Ectodermal cell (in vitro differentiated cells): ENCODE data around the gene HS3ST2.

Experiments used
- H3K27ac ChIP-seq: 2 replicates; pipeline ENCODE4 v1.7.0; 2013; ENCODE audit warnings: mild to moderate bottlenecking, low read depth, low read length; ENCODE audit not compliant: insufficient read depth, poor library complexity, severe bottlenecking
- H3K27me3 ChIP-seq: 2 replicates; pipeline ENCODE4 v1.7.0; 2013; ENCODE audit warnings: mild to moderate bottlenecking, low read length; ENCODE audit not compliant: insufficient read depth, control insufficient read depth, poor library complexity, severe bottlenecking
- H3K36me3 ChIP-seq: one replicate; pipeline ENCODE4 v1.7.0; 2013; ENCODE audit warnings: low read length; ENCODE audit not compliant: control insufficient read depth, insufficient read depth
- H3K4me1 ChIP-seq: one replicate; pipeline ENCODE4 v1.7.0; 2013; ENCODE audit warnings: low read length; ENCODE audit not compliant: control insufficient read depth, insufficient read depth
- H3K4me3 ChIP-seq: 2 replicates; pipeline ENCODE4 v1.7.0; 2013; ENCODE audit warnings: low read depth, low read length, control low read depth; ENCODE audit not compliant: insufficient read depth
- H3K9me3 ChIP-seq: 2 replicates; pipeline ENCODE4 v1.7.0; 2013; ENCODE audit warnings: mild to moderate bottlenecking, low read length, moderate library complexity; ENCODE audit not compliant: control insufficient read depth
- WGBS, 2 experiments: methylation state at CpG; one replicate each; pipeline ENCODE4 v1.1.7; 2013; ENCODE audit warnings: missing lambda C conversion rate in 2 of 2; 5-methylcytosine and 5-hydroxymethylcytosine counted together

HS3ST2 gene

DNA sequence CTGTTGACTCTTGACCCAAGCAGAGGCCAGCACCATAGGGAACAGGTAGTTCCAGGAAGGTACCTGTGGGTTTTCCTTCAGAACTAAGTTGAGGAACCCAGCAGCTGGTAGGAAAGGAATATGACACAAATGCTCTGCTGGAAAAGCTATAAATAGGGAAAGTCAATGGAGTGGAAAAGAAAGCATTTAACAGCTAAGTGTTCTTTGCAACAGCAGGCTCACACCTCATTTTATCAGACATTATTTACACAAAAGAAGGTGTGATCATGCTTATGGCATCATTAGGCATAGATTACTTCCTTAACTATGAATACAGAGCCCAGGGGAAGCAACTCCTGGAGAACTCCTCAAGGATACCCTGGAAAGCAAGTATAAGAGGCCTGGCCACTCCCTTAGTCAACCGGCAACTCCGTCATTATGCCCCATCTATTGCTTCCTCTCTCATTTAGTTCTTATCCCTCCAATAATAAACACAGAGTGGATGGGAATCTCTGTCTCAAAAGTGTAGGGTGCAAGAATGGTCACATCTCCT is 128.1 kb downstream of the HS3ST2 start:
- WGBS, 2 experiments: 89 to 95% methylated on average over 2 of the region's 2 CpGs
- no peak overlapping the region for H3K4me3 ChIP-seq
- H3K9me3 ChIP-seq: no peaks in the 10 kb centered on the region
- H3K27ac ChIP-seq: no peak overlapping the region
- no peaks in the 10 kb centered on the region for H3K27me3 ChIP-seq
- H3K36me3 ChIP-seq: no peaks in the 10 kb centered on the region
- no peaks in the 10 kb centered on the region for H3K4me1 ChIP-seq

GRCh38 chr16:22942811-22943210 is 128.8 kb downstream of the HS3ST2 start:
- Histone ChIP-seq H3K4me1 (no peaks in the 10 kb centered on the region), H3K36me3 (no peaks in the 10 kb centered on the region), H3K27ac (no peak overlapping the region), H3K9me3 (no peaks in the 10 kb centered on the region), H3K4me3 (no peak overlapping the region), H3K27me3 (no peaks in the 10 kb centered on the region)
- 92 to 100% methylated on average over 1 of the region's 1 CpG for WGBS, 2 experiments

GRCh38 chr16:22945361-22945760 is 131.4 kb downstream of the HS3ST2 start:
- H3K9me3 ChIP-seq: no peaks in the 10 kb centered on the region
- no peak overlapping the region for H3K27ac ChIP-seq
- H3K4me3 ChIP-seq: no peak overlapping the region
- no peaks in the 10 kb centered on the region for H3K36me3 ChIP-seq
- WGBS, 2 experiments: 27 to 36% methylated on average over 1 of the region's 1 CpG
- no peaks in the 10 kb centered on the region for H3K27me3 ChIP-seq
- H3K4me1 ChIP-seq: no peaks in the 10 kb centered on the region

DNA sequence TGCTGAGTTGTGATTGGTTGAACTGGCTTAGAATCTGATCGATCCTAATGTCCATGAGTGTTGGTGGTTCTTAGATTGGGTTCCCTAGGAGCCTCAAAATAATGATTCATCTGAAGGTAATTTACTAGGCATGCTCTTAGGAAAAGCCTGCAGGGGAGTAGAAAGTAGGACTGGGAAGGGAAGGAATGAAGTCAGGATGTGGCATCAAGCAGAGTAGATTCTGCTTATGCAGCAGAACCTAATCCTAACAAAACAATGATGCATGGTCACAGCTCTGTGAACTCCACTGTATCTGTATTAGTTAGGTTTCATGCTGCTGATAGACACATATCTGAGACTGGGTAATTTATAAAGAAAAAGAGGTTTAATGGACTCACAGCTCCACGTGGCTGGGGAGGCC is 132.5 kb downstream of the HS3ST2 start:
- no peak overlapping the region for H3K27ac ChIP-seq
- no peaks in the 10 kb centered on the region for H3K9me3 ChIP-seq
- no peak overlapping the region for H3K4me3 ChIP-seq
- no peaks in the 10 kb centered on the region for H3K36me3 ChIP-seq
- H3K27me3 ChIP-seq: no peaks in the 10 kb centered on the region
- WGBS, 2 experiments: 87 to 90% methylated on average over 2 of the region's 2 CpGs
- no peaks in the 10 kb centered on the region for H3K4me1 ChIP-seq

GRCh38 chr16:22948058-22948602 is 134.2 kb downstream of the HS3ST2 start:
- Histone ChIP-seq H3K9me3 (no peaks in the 10 kb centered on the region), H3K36me3 (no peaks in the 10 kb centered on the region), H3K27ac (no peak overlapping the region), H3K27me3 (no peaks in the 10 kb centered on the region), H3K4me3 (no peak overlapping the region), H3K4me1 (no peaks in the 10 kb centered on the region)
- WGBS, 2 experiments: 92% methylated on average over 33 of the region's 33 CpGs

GRCh38 chr16:22948603-22949368 is 134.8 kb downstream of the HS3ST2 start:
- H3K9me3 ChIP-seq: no peaks in the 10 kb centered on the region
- no peak overlapping the region for H3K27ac ChIP-seq
- no peaks in the 10 kb centered on the region for H3K27me3 ChIP-seq
- H3K4me1 ChIP-seq: no peaks in the 10 kb centered on the region
- no peak overlapping the region for H3K4me3 ChIP-seq
- H3K36me3 ChIP-seq: no peaks in the 10 kb centered on the region
- WGBS, 2 experiments: 51% methylated on average over 17 to 18 of the region's 18 CpGs

DNA sequence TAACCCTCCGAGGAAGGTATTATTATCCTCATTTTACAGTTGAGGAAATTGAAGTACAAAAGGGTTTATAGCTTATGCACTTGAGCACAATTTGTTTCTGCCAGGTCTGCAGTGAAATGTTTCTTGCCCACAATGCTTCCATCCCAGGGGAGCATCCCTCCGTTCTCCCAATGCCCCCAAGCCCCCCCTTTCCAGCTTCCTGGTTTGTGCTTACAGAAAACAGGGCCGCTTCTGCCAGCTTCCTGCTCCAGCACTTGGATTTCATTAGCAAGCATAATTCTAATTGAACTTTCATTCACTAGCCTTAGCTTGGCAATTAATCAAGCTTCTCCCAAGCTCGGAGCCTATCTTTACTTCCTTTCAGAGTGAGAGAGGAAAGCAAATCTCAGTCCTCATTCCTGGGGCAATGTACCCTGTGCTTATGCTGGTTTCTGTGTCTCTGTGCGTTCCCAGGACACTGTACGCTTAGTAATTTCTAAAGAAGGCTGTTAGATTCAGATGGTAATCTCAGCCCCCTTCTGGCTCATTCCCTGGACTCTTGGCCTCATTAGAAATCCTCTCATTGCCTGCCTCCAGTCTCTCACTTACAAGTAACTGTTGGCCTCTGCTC is 141.6 kb downstream of the HS3ST2 start:
- no peak overlapping the region for H3K4me3 ChIP-seq
- no peaks in the 10 kb centered on the region for H3K27me3 ChIP-seq
- WGBS, 2 experiments: 84 to 91% methylated on average over 5 to 6 of the region's 6 CpGs
- no peaks in the 10 kb centered on the region for H3K36me3 ChIP-seq
- H3K9me3 ChIP-seq: no peaks in the 10 kb centered on the region
- H3K27ac ChIP-seq: no peak overlapping the region
- H3K4me1 ChIP-seq: no peaks in the 10 kb centered on the region

DNA sequence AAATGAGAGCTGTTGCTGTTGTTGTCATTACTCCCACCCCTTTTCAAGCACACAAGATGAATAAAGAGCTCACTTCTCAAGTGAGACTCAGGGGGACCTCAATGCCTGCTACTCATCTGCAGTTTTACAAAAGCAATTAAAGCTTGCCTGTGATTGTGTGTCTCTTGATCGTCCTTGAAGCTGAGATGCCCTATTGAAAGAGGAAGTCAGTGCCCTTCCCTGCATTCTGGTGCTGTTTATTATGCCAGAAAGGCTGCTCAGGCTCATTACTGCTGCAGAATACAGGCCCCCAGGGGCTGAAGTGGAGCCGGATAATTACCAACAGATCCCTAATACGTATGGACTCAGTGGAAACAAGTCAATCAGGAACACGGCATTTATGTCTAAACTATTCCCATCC is 147.2 kb downstream of the HS3ST2 start:
- H3K9me3 ChIP-seq: no peaks in the 10 kb centered on the region
- no peaks in the 10 kb centered on the region for H3K36me3 ChIP-seq
- no peaks in the 10 kb centered on the region for H3K4me1 ChIP-seq
- no peak overlapping the region for H3K27ac ChIP-seq
- H3K27me3 ChIP-seq: no peaks in the 10 kb centered on the region
- WGBS, 2 experiments: 83 to 85% methylated on average over 4 of the region's 4 CpGs
- H3K4me3 ChIP-seq: no peak overlapping the region

DNA sequence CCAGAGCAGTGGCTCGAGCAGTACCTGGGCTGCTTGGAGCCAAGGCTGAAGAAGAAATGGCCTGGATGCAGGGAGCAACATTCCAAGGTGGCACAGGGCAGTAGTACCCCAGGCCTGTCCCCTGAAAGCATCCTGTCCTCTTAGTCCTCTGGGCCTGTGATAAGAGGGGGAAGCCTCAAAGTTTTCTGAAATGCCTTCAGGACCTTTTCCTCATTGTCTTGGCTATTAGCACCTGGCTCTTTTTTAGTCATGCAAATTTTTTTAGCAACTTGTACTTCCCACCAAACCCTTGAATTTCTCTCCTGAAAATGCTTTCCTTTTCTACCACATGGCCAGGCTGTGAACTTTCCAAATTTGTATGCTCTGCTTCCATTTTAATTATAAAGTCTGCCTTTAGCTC is 148.9 kb downstream of the HS3ST2 start:
- Histone ChIP-seq H3K9me3 (no peaks in the 10 kb centered on the region), H3K4me1 (no peaks in the 10 kb centered on the region), H3K4me3 (no peak overlapping the region), H3K27me3 (no peaks in the 10 kb centered on the region), H3K36me3 (no peaks in the 10 kb centered on the region), H3K27ac (no peak overlapping the region)
- WGBS, 2 experiments: 91 to 94% methylated on average over 1 of the region's 1 CpG
